Hepatocyte (in vitro differentiated cells): ENCODE results near the gene IFT27. TPM values are rescaled to one million over a fixed set of nuclear protein-coding genes. Genes with fewer than 3 reads are reported as not detected.

ENCODE experiments used
- DNase-seq: peaks from one replicate; pipeline ENCODE4 v3.0.0-alpha.2; 2016; ENCODE audit warnings: low spot score
- H2AFZ ChIP-seq: fragments of 200-600 bp; sonication (generic); 2 replicates; pipeline ENCODE4 v1.6.0; 2016; ENCODE audit warnings: antibody characterized with exemption, mild to moderate bottlenecking
- H3K27ac ChIP-seq: fragments of 200-600 bp; sonication (generic); 2 replicates; pipeline ENCODE4 v1.5.1; 2016; ENCODE audit warnings: mild to moderate bottlenecking
- H3K27me3 ChIP-seq: fragments of 200-600 bp; sonication (generic); 2 replicates; pipeline ENCODE4 v1.6.1; 2016
- H3K36me3 ChIP-seq: fragments of 200-600 bp; sonication (generic); replicated peaks from 2 replicates; pipeline ENCODE4 v1.5.1; 2016; ENCODE audit warnings: low read depth; ENCODE audit not compliant: insufficient read depth
- H3K4me1 ChIP-seq: fragments of 200-600 bp; sonication (generic); 2 replicates; pipeline ENCODE4 v1.5.1; 2016; ENCODE audit warnings: mild to moderate bottlenecking, moderate library complexity; ENCODE audit not compliant: insufficient read depth
- H3K4me2 ChIP-seq: fragments of 200-600 bp; sonication (generic); 2 replicates; pipeline ENCODE4 v1.6.0; 2016
- H3K4me3 ChIP-seq: fragments of 200-600 bp; sonication (generic); 2 replicates; pipeline ENCODE4 v1.5.1; 2016; ENCODE audit warnings: mild to moderate bottlenecking
- H3K79me2 ChIP-seq: fragments of 200-600 bp; sonication (generic); 2 replicates; pipeline ENCODE4 v1.6.0; 2017; ENCODE audit warnings: mild to moderate bottlenecking
- H3K9me2 ChIP-seq: fragments of 200-600 bp; sonication (generic); replicated peaks from 2 replicates; pipeline ENCODE4 v1.6.0; 2017; ENCODE audit warnings: mild to moderate bottlenecking; ENCODE audit not compliant: insufficient read depth
- H3K9me3 ChIP-seq: fragments of 200-600 bp; sonication (generic); 2 replicates; pipeline ENCODE4 v1.5.1; 2016; ENCODE audit warnings: low read depth, mild to moderate bottlenecking
- H4K20me1 ChIP-seq: fragments of 200-600 bp; sonication (generic); 2 replicates; pipeline ENCODE4 v1.6.0; 2016; ENCODE audit warnings: mild to moderate bottlenecking; ENCODE audit not compliant: insufficient read depth, poor library complexity, severe bottlenecking
- EZH2 ChIP-seq: fragments of 200-600 bp; sonication (generic); IDR thresholded peaks from 2 replicates; pipeline ENCODE4 v1.6.1; 2016; ENCODE audit warnings: antibody characterized with exemption, mild to moderate bottlenecking, borderline replicate concordance
- EZH2phosphoT487 ChIP-seq: fragments of 200-600 bp; sonication (generic); IDR thresholded peaks from one replicate; pipeline ENCODE4 v1.6.1; 2018; ENCODE audit warnings: antibody characterized with exemption, mild to moderate bottlenecking, low read depth, moderate library complexity; ENCODE audit not compliant: unreplicated experiment, severe bottlenecking
- WGBS: methylation state at CpG from one replicate; pipeline ENCODE4 v1.1.6; 2016; ENCODE audit warnings: low lambda C conversion rate; ENCODE audit errors: missing lambda C conversion rate; 5-methylcytosine and 5-hydroxymethylcytosine counted together
- polyA plus RNA-seq: library from polyadenylated mRNA; unstranded; fragments of >200 nt; fragmentation: Nextera tagmentation; extraction: Ambion mirVana; gene quantifications from 2 replicates; pipeline ENCODE4 v1.2.1, GENCODE V29; 2016
- total RNA-seq: library from RNA; depleted of rRNA; stranded (reverse); fragments of >200 nt; gene quantifications from 2 replicates; pipeline ENCODE4 v1.2.3, GENCODE V29; 2014
- TF ChIP-seq, protein P1 (sequence below): fragments of 200-600 bp; sonication (generic); IDR thresholded peaks from 2 replicates; pipeline ENCODE4 v1.5.1; 2016; ENCODE audit warnings: antibody characterized with exemption, mild to moderate bottlenecking; ENCODE audit not compliant: poor library complexity

IFT27 gene
- 13.7 and 15.3 TPM in 2 replicates for total RNA-seq
- 25.3 and 36.4 TPM in 2 replicates for polyA plus RNA-seq

GRCh38 chr22:36775964-36776669 lies at the start of gene IFT27:
Gene IFT27, minus strand, starts transcription at chr22:36776119. Its CDS starts 412 bp downstream, at chr22:36775707.
- Histone ChIP-seq H3K27ac (peak within 1 kb of the TSS; percentile 2), H3K4me3 (peak within 1 kb of the TSS; percentile 8), H3K4me2 (peak within 1 kb of the TSS; percentile 81), H3K4me1 (peaks cover 7% of the 10 kb centered on the region), H3K27me3 (no peaks in the 10 kb centered on the region), H2AFZ (peak within 1 kb of the TSS; percentile 39), H3K9me3 (no peaks in the 10 kb centered on the region), H3K79me2 (peaks cover 5% of the 10 kb centered on the region), H3K36me3 (no peaks in the 10 kb centered on the region), H3K9me2 (no peaks in the 10 kb centered on the region), H4K20me1 (no peaks in the 10 kb centered on the region)
- 2% methylated on average over 36 of the region's 43 CpGs for WGBS
- TF ChIP-seq EZH2 (no peak), EZH2phosphoT487 (no peak)
- TF ChIP-seq, protein P1, sequence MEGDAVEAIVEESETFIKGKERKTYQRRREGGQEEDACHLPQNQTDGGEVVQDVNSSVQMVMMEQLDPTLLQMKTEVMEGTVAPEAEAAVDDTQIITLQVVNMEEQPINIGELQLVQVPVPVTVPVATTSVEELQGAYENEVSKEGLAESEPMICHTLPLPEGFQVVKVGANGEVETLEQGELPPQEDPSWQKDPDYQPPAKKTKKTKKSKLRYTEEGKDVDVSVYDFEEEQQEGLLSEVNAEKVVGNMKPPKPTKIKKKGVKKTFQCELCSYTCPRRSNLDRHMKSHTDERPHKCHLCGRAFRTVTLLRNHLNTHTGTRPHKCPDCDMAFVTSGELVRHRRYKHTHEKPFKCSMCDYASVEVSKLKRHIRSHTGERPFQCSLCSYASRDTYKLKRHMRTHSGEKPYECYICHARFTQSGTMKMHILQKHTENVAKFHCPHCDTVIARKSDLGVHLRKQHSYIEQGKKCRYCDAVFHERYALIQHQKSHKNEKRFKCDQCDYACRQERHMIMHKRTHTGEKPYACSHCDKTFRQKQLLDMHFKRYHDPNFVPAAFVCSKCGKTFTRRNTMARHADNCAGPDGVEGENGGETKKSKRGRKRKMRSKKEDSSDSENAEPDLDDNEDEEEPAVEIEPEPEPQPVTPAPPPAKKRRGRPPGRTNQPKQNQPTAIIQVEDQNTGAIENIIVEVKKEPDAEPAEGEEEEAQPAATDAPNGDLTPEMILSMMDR, result no peak
- DNase-seq, result peak; percentile 99

- no peaks in the 10 kb centered on the region for H3K9me2 ChIP-seq
- H2AFZ ChIP-seq, result no peak overlapping the region
- H3K27me3 ChIP-seq, result peaks cover 17% of the 10 kb centered on the region
- no peaks in the 10 kb centered on the region for H3K4me1 ChIP-seq
- no peaks in the 10 kb centered on the region for H3K79me2 ChIP-seq
- no peak overlapping the region for H3K4me3 ChIP-seq
- WGBS, result 94% methylated on average over 2 of the region's 2 CpGs
- TF ChIP-seq EZH2phosphoT487, result no peak
- TF ChIP-seq, protein P1, result no peak
- TF ChIP-seq EZH2, result no peak
- no peaks in the 10 kb centered on the region for H3K9me3 ChIP-seq
- no peaks in the 10 kb centered on the region for H3K36me3 ChIP-seq
- H3K4me2 ChIP-seq, result no peak overlapping the region
- DNase-seq, result no peak
- H4K20me1 ChIP-seq, result no peaks in the 10 kb centered on the region
- no peak overlapping the region for H3K27ac ChIP-seq
Measured at GRCh38 chr22:36824655-36825054, 48.7 kb upstream of the IFT27 start.

GRCh38 chr22:36823186-36823839 lies 47.4 kb upstream of the IFT27 start:
- no peaks in the 10 kb centered on the region for H3K36me3 ChIP-seq
- H3K4me1 ChIP-seq, result no peaks in the 10 kb centered on the region
- H3K4me3 ChIP-seq, result no peak overlapping the region
- no peaks in the 10 kb centered on the region for H3K9me2 ChIP-seq
- H2AFZ ChIP-seq, result no peak overlapping the region
- H3K4me2 ChIP-seq, result no peak overlapping the region
- no peaks in the 10 kb centered on the region for H3K79me2 ChIP-seq
- H3K9me3 ChIP-seq, result no peaks in the 10 kb centered on the region
- WGBS, result 70% methylated on average over 17 of the region's 17 CpGs
- TF ChIP-seq, protein P1, result no peak
- TF ChIP-seq EZH2, result no peak
- no peak for TF ChIP-seq EZH2phosphoT487
- peaks cover 30% of the 10 kb centered on the region for H3K27me3 ChIP-seq
- no peaks in the 10 kb centered on the region for H4K20me1 ChIP-seq
- no peak overlapping the region for H3K27ac ChIP-seq
- DNase-seq, result no peak
